Right renal cortex interstitium (tissue), 3 donors: ENCODE data around the gene EPB41L5. TPM values are rescaled to one million over a fixed set of nuclear protein-coding genes. Genes with fewer than 3 reads are reported as not detected.
"Not testable (repeated sequence)": the region's sequence is repeated elsewhere in the genome, so short reads cannot be mapped to it uniquely, and the experiment has no call there.

Experiments
- DNase-seq, 3 donors: peaks; one replicate each; pipeline ENCODE4 v3.0.0-alpha.2; 2013; ENCODE audit warnings: low read depth in 3 of 3, low spot score in 2 of 3
- polyA plus RNA-seq, 3 donors: library from polyadenylated mRNA; unstranded; fragments of 120-200 nt; gene quantifications; one replicate each; pipeline ENCODE4 v1.2.1, GENCODE V29; 2013; ENCODE audit not compliant: insufficient read length in 3 of 3

EPB41L5 gene
- polyA plus RNA-seq, 3 donors: 92.3 to 106 (median 99.1) TPM

DNA sequence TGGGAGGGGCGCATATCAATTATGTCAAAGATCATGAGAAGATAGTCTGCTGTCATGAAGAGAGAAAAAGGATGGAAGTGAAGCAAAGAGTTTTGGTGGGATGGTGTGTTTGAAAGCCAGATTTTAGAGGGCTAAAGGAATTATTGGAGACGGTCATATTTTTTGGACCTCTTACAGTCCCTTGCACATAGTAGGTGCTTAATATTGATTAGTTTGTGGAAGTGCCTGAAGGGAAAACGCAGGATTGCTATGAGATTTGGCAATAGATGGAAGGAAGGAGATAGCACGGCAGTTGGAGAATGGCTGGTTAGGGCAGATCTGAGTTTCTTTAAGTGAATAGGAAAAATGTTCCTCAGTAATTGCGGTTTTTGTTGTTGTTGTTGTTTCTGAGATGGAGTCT lies 15.9 kb downstream of the EPB41L5 start:
- DNase-seq: no peak

DNA sequence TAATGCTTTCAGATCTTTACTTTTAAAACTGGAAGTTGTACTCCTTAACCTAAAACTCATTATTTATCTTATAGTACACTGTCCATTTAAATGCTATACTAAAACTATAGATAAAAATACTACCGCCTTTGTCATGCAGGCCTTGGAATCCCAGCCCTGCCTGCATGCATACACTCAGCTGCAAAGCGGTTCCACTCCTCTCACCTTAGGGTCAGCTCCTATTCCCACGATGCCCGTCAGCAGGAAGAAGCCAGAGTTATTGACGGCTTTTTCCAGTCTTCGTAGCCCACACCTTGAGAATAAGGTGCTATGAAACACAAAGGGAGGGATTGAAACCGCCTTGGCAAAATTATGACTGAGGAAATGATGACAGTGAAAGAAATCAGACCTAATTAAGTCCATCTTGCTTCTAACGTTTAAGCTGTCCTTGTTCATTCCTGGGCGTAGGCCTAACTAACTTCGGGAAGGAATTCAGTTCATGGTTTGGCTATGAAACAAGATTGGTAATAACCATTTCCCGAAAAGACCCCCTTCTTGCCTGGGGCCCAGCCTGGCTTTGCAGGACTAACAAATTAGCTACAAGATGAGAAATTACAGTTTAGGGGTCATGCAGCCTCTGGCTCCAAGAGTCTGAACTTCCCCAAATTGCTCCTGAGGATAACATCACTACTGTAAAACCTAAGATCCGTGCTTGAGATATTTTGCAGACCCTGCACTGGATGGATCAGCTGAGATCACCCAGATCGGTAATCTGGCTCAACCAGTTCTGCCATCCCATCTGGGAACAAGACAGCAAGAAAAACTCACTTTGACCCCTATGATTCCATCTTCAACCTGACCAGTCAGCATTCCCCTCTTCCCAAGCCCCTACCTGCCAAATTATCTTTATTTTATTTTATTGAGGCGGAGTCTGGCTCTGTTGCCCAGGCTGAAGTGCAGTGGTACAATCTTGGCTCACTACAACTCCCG lies 17.1 kb downstream of the EPB41L5 start:
- DNase-seq: no peak

DNA sequence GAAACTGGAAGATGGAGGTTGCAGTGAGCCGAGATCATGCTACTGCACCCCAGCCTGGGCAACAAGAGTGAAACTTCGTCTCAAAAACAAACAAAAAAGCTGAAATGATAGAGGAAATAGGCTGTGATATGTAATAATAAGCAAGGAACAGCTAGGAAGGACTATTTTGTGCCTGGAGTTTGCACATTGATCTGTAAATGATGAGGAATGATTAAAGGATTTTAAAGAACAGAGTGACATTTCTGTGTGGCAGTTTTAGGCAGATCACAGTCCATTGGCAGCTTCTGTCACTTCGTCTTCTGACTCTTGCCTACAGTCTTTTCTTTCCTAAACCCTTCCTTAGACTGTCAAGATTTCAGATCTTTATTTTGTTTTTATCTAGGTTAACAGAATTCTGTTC lies 19.4 kb downstream of the EPB41L5 start:
- DNase-seq: no peak

DNA sequence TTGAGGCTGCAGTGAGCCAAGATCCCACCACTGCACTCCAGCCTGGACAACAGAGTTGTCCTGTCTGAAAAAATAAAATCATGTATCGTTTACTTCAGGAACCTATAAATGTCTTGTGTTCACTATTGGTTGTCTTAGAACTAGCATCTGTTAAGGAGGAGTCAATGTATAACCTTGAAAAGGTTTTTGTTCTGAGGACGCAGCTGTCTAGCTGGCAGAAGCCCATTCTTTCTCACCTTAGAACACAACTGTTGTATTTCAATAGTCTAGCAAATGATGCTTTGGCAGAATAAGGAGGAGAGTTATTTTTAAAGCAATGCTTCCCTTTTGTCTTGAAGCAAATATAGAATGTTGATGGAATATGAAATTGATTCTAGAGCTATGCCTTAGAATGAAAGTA lies 21.1 kb downstream of the EPB41L5 start:
- DNase-seq: no peak

DNA sequence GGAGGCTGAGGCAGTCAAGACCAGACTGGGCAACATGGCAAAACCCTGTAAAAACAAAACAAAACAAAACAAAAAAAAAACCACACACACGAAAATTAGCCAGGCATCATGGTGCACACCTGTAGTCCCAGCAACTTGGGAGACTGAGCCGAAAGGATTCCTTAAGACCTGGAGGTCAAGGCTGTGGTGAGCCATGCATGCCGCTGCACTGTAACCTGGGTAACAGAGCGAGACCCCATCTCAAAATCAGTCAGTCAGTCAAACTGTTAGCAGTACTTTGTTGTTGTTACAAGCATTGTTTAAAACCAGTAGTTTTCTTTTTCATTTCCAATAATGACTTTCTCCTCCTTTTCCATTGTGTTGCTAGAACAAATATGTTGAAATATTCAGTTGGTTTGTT lies 21.7 kb downstream of the EPB41L5 start:
- no peak for DNase-seq

DNA sequence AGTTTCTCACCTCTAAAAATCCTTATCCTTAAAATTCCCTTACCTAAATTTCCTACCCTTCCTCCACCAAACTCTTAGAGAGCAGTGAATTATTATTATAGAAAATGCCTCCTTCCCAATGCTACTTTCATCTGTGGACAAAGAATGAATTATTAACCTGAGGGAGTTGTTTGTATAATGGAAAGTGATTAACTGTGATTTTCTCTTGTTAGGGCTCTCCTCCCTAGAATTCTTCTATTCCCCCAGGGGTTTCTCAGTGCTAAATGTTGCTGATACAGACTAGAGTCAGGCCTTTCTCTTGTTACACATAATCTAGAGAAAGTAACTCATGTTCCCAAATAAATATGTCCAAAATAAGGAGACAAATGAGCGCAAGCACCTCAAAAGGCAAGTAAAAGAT lies 23.3 kb downstream of the EPB41L5 start:
- no peak for DNase-seq

DNA sequence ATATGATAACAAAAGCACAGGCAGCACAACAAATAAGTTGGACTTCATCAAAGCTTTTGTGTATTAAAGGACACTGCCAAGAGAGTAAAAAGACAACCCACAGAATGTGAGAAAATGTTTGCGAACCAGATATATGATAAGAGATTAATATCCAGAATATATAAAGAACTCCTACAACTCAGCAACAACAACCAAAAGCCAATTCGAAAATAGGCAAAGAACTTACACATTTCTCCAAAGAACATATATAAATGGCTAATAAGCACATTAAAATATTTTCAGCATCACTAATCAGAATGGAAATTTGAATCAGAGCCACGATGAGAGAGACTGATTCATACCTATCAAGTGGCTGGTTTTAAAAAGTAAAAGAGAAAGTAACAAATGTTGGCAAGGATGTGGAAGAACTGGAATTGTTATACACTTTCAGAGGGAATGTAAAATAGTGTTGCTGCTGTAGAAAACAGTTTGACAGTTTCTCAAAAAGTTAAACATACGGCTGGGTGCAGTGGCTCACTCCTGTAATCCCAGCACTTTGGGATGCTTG lies 25.2 kb downstream of the EPB41L5 start:
- DNase-seq: no peak

DNA sequence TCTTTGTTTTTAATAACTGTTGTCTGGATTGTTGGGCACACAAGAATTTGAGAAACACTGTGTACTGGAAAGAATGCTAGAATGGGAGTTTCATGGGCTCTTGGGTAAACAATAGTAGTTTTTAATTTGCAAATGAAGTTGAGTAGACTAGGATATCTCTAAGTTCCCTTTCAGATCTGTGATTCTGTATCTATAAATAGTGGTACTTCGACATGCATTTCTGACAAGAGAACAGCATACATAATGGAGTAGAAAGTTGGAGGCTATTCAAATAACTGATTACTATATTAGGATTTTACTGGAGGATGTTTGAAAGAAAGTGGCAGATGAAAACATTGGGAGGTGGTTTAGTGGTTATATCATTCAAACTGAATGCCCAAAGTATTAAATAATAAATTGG lies 29.5 kb downstream of the EPB41L5 start:
- no peak for DNase-seq

DNA sequence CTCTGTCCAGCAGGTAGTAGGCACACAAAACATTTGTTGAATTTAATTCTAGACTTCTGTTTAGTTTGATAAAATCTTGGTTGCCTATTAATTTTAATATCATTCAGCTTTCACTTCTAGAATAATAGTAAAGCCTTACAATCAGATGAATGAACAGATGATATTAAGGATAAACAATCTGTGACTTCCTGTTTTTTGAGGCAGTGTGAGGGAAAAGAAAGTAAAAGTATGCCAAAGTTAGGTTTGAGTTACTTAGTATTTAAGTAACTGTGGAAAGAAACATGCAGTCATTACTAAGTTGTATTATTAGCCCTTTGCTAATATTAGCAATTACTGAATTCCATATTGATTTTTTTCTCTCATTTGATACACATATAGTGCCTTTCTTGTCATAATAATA lies 31.5 kb downstream of the EPB41L5 start:
- no peak for DNase-seq

DNA sequence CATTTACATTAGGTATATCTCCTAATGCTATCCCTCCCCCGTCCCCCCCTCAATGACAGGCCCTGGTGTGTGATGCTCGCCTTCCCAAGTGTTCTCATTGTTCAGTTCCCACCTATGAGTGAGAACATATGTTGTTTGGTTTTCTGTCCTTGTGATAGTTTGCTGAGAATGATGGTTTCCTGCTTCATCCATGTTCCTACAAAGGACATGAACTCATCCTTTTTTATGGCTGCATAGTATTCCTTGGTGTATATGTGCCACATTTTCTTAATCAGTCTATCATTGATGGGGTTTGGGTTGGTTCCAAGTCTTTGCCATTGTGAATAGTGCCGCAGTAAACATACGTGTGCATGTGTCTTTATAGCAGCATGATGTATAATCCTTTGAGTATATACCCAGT lies 32.9 kb downstream of the EPB41L5 start:
- not testable (repeated sequence) for DNase-seq

DNA sequence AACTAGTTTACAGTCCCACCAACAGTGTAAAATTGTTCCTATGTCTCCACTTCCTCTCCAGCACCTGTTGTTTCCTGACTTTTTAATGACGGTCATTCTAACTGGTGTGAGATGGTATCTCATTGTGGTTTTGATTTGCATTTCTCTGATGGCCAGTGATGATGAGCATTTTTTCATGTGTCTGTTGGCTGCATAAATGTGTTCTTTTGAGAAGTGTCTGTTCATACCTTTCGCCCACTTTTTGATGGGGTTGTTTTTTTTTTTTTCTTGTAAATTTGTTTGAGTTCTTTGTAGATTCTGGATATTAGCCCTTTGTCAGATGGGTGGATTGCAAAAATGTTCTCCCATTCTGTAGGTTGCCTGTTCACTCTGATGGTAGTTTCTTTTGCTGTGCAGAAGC lies 33.4 kb downstream of the EPB41L5 start:
- not testable (repeated sequence) for DNase-seq

DNA sequence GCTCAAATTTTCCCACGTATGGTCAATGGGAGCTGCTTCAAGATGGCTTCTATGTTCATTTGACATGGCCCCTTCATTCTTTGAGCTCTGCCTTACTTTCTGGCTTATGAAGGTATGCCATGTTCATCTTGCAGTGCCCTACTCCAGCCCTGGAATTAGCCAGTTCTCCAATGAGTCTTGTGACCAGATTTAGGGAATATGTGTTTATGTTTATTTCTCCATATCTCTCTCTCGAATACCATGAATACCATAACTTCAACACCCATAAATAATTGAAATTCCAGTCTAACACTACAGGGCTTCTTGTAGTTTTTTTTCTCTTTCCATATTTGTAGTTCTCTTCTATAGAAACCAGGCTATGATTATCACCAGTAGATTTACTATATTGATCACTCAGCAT lies 39.7 kb downstream of the EPB41L5 start:
- no peak for DNase-seq

DNA sequence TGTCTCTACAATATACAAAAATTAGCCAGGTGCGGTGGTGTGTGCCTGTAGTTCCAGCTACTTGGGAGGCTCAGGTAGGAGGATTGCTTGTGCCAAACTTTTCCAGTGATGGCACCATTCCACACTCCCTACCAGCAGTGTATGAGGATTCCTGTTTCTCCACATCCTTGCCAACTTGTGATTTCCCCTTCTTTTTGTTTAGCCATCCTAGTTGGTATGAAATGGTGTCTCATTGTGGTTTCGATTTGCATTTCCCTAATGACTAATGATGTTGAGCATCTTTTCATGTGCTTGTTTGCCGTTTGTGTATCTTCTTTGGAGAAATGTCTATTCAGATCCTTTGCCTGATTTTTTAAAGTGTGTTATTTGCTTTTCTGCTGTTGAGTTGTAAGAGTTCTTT lies 41.0 kb downstream of the EPB41L5 start:
- no peak for DNase-seq

DNA sequence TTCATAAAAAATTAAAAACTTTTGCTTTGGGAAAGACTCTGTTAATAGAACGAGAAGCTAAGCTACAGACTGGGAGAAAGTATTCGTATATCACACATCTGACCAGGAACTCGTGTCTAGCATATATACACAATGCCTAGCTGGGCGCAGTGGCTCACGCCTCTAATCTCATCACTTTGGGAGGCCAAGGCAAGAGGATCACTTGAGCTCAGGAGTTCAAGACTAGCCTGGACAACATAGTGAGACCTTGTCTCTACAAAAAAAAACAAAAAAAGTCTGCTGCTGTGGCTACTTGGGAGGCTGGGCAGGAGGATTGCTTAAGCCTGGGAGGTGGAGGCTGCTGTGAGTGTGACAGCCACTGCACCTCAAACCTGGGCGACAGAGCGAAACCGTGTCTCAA lies 46.6 kb downstream of the EPB41L5 start:
- no peak for DNase-seq

DNA sequence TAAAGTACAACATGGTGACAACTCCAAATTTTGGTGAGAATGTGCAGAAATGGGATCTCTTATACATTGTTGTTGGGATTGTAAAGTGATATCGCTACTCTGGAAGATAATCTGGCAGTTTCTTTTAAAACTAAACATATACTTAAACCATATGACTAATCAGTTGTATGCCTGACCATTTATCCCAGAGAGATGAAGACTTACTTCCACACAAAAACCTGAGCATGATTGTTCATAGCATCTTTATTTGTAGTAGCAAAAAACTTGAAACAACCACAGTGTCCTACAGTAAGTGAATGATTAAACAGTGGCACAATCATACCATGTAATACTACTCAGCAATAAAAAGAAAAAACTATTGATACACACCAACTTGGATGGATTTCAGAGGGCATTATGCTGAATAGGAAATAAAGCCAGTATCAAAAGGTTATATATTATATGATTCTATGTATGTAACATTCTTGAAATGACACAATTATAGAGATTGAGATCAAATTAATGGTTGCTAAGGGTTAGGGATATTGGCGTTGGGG lies 47.3 kb downstream of the EPB41L5 start:
- DNase-seq: no peak

DNA sequence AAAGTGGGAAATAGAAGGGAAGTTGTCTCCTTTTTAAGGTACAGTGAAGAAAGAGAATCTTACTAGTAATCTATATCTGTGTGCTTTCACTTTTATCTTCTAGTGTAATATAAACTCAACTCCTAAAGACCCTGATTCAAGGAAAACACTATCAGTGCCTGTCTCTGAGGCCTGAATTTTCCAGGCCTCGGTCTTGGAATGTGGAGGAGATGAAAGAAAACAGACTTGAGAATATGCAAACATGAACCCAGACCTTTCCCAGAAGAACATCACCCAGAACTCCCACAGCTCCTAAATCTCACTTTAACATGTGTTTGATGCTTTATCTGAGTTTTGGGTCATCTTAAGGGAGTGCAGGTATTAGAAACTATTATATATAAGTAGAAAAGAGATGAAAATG lies 51.8 kb downstream of the EPB41L5 start:
- no peak for DNase-seq

DNA sequence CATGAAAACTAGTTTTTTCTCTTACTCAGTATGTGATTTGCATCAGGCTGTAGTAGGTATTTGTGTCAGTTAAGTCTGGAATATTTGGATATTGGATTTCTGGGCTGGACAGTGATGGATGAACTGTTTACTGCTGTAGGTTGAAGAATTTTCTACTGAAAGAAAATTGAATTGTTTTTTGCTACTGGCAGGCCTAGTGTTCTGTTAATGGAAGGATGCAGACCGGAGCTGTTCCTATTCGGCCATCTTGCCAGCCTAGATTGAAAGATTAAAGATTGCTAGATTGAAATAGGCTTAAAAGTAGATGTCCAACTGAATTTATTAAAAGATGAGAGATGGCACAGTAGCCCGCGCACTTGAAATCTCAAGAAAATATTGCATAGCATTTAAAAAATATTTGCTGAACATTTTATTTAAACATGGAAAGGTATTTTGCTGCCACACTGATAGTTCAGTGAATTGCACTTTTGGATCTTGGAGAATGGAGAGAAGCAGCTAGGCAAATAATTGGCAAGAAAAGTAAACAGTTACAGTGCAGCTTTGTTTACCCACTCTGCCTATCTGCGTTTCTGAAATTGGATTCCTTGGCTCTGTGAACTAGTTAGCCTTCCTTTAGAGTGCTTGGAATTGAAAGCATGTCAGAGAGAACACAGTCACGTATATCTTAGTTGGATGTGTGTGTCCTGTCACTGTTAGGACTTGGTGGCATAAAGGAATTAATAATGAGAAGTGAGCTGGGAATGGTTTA lies 54.1 kb downstream of the EPB41L5 start:
- no peak for DNase-seq

DNA sequence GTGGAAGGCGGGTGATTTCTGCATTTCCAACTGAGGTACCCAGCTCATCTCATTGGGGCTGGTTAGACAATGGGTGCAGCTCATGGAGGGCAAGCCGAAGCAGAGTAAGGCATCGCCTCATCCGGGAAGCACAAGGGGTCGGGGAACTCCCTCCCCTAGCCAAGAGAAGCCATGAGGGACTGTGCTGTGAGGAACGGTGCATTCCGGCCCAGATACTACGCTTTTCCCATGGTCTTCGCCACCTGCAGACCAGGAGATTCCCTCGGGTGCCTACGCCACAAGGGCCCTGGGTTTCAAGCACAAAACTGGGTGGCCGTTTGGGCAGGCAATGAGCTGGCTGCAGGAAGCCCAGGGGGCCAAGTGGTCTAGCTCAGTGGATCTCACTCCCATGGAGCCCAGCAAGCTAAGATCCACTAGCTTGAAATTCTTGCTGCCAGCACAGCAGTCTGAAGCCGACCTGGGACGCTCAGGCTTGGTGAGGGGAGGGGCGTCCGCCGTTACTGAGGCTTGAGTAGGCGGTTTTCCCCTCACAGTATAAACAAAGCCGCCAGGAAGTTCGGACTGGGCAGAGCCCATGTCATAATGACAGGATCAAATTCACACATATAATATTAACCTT lies 55.3 kb downstream of the EPB41L5 start:
- DNase-seq: not testable (repeated sequence)

DNA sequence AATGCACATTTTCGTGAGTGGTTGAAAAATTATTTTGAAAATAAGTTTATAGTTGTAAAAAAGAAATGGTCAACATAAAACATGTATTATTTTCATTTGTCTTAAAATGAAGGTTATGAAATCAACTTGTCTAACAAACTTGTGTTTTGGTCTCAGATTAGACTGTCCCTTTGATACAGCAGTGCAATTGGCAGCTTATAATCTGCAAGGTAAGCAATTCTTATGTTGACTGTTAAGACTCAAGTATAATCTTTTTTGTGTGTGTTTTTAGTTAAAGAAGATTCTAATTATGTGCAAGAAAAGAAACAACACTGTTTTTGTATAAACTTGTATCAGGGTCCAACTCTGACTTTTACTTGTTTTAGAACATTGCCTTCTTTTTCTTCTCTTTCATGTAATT lies 62.7 kb downstream of the EPB41L5 start:
- DNase-seq: no peak

DNA sequence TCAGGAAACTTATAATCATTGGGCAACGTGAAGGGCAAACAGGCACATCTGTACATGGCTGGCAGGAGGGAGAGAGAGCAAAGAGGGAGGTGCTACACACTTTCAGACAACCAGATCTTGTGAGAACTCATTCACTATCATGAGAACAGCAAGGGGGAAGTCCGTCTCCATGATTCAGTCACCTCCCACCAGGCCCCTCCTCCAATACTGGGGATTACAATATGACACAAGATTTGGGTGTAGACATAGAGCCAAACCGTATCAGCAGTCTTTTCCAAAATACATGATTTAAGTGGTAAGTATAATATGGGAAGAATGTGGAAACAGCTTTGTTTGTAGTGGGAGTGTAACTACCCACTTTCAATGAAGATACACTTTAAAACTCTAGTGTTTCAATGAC lies 65.0 kb downstream of the EPB41L5 start:
- no peak for DNase-seq

DNA sequence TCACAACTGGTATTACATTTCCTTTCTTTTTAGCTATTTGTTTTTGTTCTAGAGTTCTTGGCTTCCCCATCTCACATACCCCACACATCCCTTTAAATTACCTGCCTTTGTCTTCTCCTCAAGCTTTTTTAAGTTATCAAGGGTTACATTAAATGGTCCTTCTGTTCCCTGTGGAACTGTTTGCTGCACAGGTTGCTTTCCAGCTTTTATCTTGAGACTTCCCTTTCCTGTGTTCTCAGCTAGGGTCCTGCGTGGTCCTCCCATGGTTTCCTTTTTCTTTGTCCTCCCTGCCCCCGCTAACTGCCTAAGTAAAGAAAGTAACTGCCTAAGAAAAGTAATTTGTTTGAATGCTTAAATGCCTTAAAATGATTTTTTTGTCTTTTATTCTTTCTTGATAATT lies 66.8 kb downstream of the EPB41L5 start:
- no peak for DNase-seq
